Urinary bladder (tissue), 4 donors: ENCODE data around the gene FAM76B. TPM values are rescaled to one million over a fixed set of nuclear protein-coding genes. Genes with fewer than 3 reads are reported as not detected.

Experiments
- DNase-seq: peaks from one replicate; pipeline ENCODE4 v3.0.0-alpha.2; 2015; ENCODE audit errors: extremely low spot score
- H3K27ac ChIP-seq: one replicate; pipeline ENCODE4 v1.5.1; 2013; ENCODE audit warnings: low read depth, mild to moderate bottlenecking, moderate library complexity
- H3K36me3 ChIP-seq: one replicate; pipeline ENCODE4 v1.6.1; 2013; ENCODE audit warnings: mild to moderate bottlenecking, moderate library complexity; ENCODE audit not compliant: insufficient read depth
- H3K4me1 ChIP-seq: one replicate; pipeline ENCODE4 v1.6.1; 2013; ENCODE audit warnings: mild to moderate bottlenecking, moderate library complexity; ENCODE audit not compliant: insufficient read depth
- H3K4me3 ChIP-seq: one replicate; pipeline ENCODE4 v1.5.1; 2013; ENCODE audit warnings: low read depth, low read length
- WGBS: extraction: QIAGEN DNeasy Blood & Tissue Kit; methylation state at CpG from one replicate; pipeline ENCODE4 v1.1.7; 2013; 5-methylcytosine and 5-hydroxymethylcytosine counted together
- polyA plus RNA-seq: library from polyadenylated mRNA; stranded (reverse); fragments of 200-250 nt; gene quantifications from one replicate; pipeline ENCODE4 v1.2.3, GENCODE V29; 2013
- total RNA-seq: library from RNA; depleted of rRNA; stranded (reverse); fragments of >200 nt; gene quantifications from one replicate; pipeline ENCODE4 v1.2.3, GENCODE V29; 2014
- donor health status: healthy with polysubstance abuse.
- donor health status: healthy.

The FAM76B gene
- total and polyA plus RNA-seq, 2 donors: 12.3 to 66.7 TPM

DNA sequence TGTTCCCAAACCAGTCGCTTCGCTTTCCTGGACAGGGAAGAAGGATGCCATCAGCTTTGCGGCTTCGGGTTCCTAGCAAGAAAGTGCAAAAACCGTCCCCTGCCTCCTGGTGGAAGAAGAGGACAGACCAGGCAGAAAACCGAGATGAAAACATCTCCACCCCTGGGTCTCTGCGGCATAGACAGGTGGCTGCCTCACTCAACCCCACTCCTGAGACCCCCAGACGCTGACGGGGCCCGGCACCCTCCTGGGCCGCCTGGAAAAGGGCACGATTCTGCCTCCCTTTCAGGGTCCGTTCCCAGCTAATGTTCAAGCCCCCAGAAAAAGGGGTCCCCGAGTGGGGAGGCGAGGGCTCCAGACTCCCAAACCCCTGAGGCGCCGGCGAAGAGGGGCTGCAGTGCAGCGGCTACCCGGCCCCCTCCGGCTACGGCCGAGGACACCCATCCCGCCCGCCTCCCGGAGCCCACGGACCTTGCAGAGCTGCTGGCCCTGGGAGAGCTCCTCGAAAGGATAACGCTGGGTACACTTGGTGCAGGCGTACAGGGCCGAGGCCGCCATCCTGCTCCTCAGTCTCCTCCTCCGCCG is 569 bp downstream of the FAM76B start:
- under 1% methylated on average over 34 of the region's 34 CpGs for WGBS
- DNase-seq: no peak
- Histone ChIP-seq H3K4me3 (peak overlapping the region; percentile 83), H3K4me1 (peaks cover 2% of the 10 kb centered on the region), H3K36me3 (peaks cover 2% of the 10 kb centered on the region), H3K27ac (peak overlapping the region; percentile 65)

DNA sequence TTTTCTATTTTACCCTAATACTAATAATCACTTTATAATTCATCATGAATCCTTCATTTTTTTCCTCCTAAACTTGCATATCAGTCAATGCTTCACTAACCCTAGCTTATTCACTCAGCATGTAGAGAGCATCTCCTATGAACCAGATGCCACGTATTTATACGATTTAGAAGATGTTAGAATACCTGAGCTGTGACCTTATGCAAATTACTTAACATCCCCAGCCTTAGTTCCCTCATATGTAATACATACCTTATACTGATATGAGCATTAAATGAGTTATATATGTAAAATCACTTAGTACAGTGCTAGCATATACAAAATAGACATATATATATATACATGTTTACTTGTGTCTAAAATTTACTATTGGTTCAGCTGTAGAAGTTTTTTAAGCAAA is 9.0 kb downstream of the FAM76B start:
- no peak for DNase-seq
- Histone ChIP-seq H3K27ac (no peak overlapping the region), H3K4me3 (no peak overlapping the region), H3K4me1 (no peaks in the 10 kb centered on the region), H3K36me3 (peaks cover 5% of the 10 kb centered on the region)
- WGBS: 88% methylated on average over 2 of the region's 2 CpGs

DNA sequence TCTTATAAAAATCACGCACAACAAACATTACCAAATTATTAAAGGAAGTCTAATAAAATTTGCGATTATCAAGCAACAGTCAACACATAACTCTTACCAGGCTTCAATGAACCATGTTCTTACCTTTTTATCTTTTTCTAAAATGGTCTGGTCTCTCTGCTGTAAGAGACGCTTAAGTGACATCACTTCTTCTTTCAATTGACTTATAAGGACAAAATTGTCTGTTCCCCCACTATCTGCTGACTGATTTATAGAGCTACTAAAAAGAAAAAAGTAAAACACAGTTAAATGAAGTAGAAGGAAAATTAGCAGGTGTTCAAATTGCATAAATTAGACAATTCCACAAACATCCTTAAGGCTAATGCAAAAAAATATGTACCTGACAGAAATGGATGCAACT is 10.9 kb downstream of the FAM76B start:
- DNase-seq: no peak
- Histone ChIP-seq H3K4me3 (no peak overlapping the region), H3K27ac (no peak overlapping the region), H3K4me1 (no peaks in the 10 kb centered on the region), H3K36me3 (peaks cover 1% of the 10 kb centered on the region)
- 92% methylated on average over 3 of the region's 3 CpGs for WGBS

DNA sequence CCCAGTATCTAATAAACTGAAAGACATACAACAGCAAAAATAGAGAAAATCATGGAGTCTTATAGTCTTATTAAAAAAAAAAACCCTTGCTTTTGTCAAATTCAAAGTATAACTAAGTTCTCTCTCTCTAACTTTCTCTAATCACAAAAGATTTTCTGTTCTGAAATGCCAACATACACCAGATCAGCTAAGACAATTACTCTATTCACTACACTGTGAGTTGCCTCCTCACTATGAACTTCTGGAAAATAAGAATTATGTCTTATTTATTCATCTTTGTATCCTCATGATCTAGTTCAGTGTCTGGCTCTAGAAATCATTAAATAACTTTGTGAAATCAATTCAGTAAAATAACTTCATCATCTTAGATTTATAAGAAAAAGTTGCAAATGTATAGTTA is 12.7 kb downstream of the FAM76B start:
- H3K4me3 ChIP-seq: no peak overlapping the region
- no peak for DNase-seq
- no peak overlapping the region for H3K27ac ChIP-seq
- no peaks in the 10 kb centered on the region for H3K4me1 ChIP-seq
- peaks cover 1% of the 10 kb centered on the region for H3K36me3 ChIP-seq

DNA sequence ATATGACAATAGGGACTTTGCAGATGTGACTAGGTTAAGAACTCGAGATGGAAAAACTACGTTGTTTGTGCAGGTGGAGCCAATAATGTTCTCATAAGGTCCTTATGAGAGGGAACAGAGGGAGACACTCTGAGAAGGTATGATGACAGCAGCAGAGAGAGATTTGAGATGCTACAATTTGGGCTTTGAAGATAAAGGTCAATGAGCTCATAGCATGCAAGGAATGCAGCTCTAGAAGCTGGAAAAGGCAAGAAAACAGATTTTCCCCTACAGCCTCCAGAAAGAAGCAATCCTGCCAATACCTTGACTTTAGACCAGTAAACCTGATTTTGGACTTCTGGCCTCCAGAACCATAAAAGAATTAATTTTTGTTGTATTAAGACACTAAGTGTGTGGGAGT is 21.1 kb downstream of the FAM76B start:
- Histone ChIP-seq H3K4me1 (no peaks in the 10 kb centered on the region), H3K36me3 (no peaks in the 10 kb centered on the region), H3K27ac (no peak overlapping the region), H3K4me3 (no peak overlapping the region)
- 74% methylated on average over 2 of the region's 2 CpGs for WGBS
- DNase-seq: no peak

DNA sequence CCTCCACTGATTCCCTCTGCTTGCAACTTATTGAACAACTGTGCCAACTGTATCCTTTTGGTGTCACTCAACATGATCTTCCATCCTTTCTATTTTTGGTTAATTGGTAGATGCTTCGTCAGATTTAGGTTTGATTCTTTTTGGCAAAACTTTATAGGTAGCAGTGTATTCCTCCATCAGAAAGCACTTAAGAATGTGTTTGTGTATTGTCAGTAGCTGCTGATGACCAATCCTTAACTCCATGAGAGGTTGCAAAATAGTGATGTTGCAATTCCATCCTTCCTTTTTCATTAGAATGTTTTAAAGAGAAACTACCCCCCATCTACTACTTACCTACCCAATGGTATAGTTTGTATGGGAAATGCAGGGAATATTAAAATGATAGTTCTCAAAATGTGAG is 22.1 kb downstream of the FAM76B start:
- Histone ChIP-seq H3K27ac (no peak overlapping the region), H3K36me3 (no peaks in the 10 kb centered on the region), H3K4me3 (no peak overlapping the region), H3K4me1 (no peaks in the 10 kb centered on the region)
- DNase-seq: no peak
- WGBS: 78% methylated on average over 1 of the region's 1 CpG

DNA sequence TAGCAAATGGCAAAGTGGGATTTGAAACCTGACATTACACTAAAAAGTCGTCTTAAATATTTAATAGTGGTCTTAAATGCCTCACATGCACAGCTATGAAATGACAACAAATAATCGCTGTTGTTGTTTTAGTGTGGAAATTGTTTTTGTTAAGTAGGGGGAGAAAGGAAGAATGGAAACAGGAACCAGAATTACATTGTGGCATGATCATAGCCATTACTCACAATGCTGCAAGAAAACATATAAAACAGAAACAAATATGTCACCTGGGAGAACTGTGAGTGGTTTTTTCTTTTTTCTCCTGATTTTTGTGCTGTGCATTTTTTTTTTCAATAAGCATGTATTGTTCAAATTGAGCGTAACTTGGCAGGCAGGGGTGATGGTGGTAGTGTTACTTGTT is 22.9 kb downstream of the FAM76B start:
- no peaks in the 10 kb centered on the region for H3K36me3 ChIP-seq
- no peak overlapping the region for H3K4me3 ChIP-seq
- DNase-seq: no peak
- H3K4me1 ChIP-seq: no peaks in the 10 kb centered on the region
- WGBS: 87% methylated on average over 3 of the region's 3 CpGs
- no peak overlapping the region for H3K27ac ChIP-seq

DNA sequence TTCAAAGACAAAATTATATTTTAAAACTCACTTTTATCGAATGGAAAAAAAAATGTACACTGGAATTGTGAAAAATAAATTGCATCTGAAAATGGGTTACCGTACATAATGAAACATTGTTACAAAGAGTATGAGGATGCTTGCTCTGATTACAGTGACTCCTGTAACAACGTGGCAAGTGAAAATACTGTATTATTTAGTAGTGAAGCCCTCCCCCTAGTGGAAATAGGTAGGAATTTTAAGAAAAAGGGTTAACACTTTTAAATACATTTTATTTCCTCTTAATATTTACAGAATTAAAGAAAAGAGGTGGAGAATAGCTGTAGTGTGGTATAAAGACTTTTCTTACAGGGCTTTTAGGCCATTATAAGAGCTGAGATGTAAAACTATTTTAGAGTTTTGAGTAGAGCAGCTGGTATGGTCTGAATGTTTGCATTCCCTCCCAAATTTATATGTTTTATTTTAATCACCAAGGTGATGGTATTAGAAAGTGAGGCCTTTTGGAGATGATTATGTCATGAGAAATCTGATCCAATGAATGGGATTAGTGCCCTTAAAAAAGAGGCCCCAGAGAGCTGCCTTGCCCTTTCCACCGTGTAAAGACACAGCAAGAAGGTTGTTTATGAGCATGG is 25.2 kb downstream of the FAM76B start:
- Histone ChIP-seq H3K36me3 (no peaks in the 10 kb centered on the region), H3K27ac (no peak overlapping the region), H3K4me3 (no peak overlapping the region), H3K4me1 (no peaks in the 10 kb centered on the region)
- peak; percentile 60 for DNase-seq
- 12% methylated on average over 4 of the region's 4 CpGs for WGBS

DNA sequence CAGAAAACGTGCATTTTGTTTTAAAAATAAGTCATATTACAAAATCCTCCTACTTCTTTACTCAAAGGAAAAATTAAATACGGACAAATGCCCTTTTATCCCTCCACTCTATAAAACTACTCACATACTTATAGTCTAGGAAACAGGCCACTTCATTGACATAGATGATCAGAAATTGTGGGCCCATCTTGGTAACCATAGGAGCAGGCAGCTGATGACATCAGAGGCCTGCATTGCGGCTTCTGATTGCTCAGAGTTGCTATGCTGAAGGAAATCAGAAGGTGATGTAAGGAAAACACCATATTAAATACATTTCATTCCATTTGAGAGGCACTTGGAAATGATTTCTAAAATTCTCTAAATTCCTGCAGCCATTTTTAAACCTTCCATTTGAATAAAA is 27.0 kb downstream of the FAM76B start:
- WGBS: 91% methylated on average over 3 of the region's 3 CpGs
- Histone ChIP-seq H3K27ac (no peak overlapping the region), H3K4me1 (no peaks in the 10 kb centered on the region), H3K4me3 (no peak overlapping the region), H3K36me3 (no peaks in the 10 kb centered on the region)
- DNase-seq: no peak

DNA sequence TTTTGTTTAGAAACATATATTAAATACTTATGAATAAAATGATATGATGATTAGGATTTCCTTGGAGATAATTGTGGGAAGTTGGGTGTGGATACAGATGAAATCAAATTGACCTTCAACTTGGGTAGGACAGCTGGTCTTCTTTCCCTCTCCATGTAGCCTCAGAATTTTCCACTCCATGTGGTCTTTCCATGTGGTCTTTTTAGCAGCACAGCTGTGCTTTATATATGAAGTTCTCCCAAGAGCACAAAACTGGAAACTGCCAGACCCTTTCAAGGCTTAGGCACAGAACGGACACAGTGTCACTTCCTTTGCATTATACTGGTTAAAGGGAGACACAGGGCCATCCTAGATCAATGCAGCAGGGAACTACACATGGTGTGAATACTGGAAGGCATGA is 28.6 kb downstream of the FAM76B start:
- no peak overlapping the region for H3K27ac ChIP-seq
- no peaks in the 10 kb centered on the region for H3K36me3 ChIP-seq
- 83% methylated on average over 1 of the region's 1 CpG for WGBS
- no peak for DNase-seq
- no peaks in the 10 kb centered on the region for H3K4me1 ChIP-seq
- H3K4me3 ChIP-seq: no peak overlapping the region

DNA sequence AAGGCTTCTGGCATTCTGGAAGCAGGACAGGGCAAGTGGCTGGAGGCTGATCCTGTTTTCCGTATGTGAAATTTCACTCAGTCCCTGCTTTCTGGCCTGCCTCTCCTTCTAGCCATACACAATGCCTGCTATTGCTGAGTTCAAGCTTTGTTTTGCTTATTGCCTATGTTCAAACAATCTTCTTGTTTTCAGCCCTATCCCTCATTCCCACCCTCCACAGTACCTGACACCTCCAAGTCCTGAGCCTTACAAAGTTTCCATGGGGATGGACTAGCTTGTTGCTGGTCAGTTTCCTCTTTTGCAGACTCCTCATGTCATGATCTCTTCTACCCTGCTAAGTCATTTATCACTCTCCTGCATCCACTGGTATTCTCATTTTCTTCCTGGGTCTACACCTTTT is 38.1 kb downstream of the FAM76B start:
- no peak for DNase-seq
- Histone ChIP-seq H3K4me3 (no peak overlapping the region), H3K27ac (no peak overlapping the region), H3K4me1 (no peaks in the 10 kb centered on the region), H3K36me3 (no peaks in the 10 kb centered on the region)
- 72% methylated on average over 1 of the region's 1 CpG for WGBS

DNA sequence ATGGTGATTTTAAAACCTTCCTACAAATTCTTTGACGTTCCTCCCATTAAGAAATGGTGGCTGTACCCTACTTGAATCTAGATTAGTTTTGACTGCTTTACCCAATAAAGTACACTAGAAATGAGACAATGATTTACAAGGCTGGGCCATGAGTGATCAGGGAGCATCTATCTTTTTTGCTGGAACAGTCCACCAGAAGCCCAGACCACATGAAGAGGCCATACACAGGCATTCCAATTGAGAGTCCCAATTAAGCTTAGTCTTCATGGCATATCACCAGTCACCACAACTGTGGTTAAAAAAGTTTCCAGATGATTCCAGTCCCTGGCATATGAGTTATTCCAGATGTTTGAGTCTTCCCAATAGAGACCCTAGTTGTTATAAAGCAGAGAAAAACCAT is 39.5 kb downstream of the FAM76B start:
- no peak overlapping the region for H3K27ac ChIP-seq
- no peaks in the 10 kb centered on the region for H3K4me1 ChIP-seq
- DNase-seq: no peak
- no peak overlapping the region for H3K4me3 ChIP-seq
- H3K36me3 ChIP-seq: no peaks in the 10 kb centered on the region
- WGBS: 76% methylated on average over 1 of the region's 1 CpG

DNA sequence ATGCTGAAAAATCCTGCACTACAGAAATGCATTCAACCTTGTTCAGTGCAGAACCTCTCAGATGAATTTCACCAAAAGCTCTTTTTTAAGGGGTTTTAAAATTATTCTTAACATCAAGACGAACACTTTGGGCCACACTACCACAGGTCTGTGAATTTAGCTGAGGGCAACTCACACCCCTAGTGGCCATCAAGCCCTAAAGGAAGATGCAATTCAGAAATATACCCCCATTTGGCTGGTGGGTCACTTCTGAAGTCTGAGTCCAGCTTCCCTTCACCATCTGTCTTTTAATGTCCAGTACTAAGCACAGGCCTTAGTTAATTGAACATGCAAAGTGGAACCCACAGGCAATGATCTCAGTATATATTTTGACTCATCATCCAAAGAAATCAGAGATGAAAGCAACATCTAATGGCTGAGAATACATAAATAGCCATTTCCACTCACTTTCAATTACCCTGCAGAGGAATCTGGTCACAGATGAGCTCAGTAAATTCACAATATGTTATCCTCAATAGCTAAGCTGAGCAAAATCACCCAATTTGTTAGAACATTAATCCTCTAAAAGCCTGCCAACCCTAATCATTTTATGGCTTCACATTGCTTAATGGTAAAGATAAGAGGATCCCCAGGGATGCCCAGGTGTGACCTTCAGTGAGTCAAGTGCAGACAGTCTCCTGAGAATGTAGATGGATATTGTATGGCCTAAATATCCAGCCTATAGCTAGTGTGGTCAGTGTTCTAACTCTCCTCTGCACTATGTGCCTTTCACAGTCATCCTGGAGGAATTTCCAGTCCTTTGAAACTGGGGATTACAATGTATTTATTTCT is 50.3 kb downstream of the FAM76B start:
- Histone ChIP-seq H3K4me3 (no peak overlapping the region), H3K4me1 (no peaks in the 10 kb centered on the region), H3K36me3 (no peaks in the 10 kb centered on the region), H3K27ac (no peak overlapping the region)
- WGBS: 41% methylated on average over 1 of the region's 1 CpG
- DNase-seq: no peak

DNA sequence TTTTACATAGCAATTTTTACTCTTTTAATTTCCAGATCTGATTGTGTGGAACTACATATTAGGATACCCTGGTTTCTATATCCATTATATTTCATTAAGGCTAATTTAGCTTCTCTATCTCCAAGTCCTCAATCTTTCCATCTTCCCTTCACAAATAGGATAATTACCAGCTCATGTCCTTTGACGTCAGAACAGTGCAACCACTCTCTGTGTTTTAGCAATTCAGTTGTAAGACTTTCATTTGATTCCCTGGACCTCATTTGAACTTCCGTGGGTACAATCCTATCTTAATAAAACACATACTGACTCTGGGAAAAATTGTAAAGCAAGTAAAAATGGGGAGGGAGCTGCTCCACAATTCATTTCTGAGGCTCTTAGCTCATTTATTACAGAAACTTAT is 52.8 kb downstream of the FAM76B start:
- Histone ChIP-seq H3K27ac (no peak overlapping the region), H3K4me3 (no peak overlapping the region), H3K36me3 (no peaks in the 10 kb centered on the region), H3K4me1 (no peaks in the 10 kb centered on the region)
- no peak for DNase-seq
- WGBS: 72% methylated on average over 2 of the region's 2 CpGs
